IMR-90 (cell line): ENCODE results near the gene SLC29A3. TPM values are rescaled to one million over a fixed set of nuclear protein-coding genes. Genes with fewer than 3 reads are reported as not detected.

Experiments used
- ATAC-seq: fragments of 200-7000 bp; cut with Tn5 transposase; 2 replicates; pipeline ENCODE4 v1.9.1; 2020; ENCODE audit warnings: low read depth, mild to moderate bottlenecking, moderate library complexity
- BruUV-seq: library from RNA; stranded (reverse); fragments of 400-500 nt; replicated peaks from 2 replicates; lab custom pipeline; 2021; lab: Mats Ljungman, UMichigan
- CTCF ChIA-PET: fragments of 300-600 bp; formaldehyde crosslinking; extraction: SDS; loops from one replicate; lab custom pipeline; 2021; ENCODE audit warnings: antibody characterized with exemption; lab: Yijun Ruan, JAX
- POLR2A ChIA-PET: fragments of 300-600 bp; sonication (Branson Sonifier 250); formaldehyde crosslinking; loops from one replicate; lab custom pipeline; 2022; ENCODE audit warnings: antibody characterized with exemption; ENCODE audit not compliant: unreplicated experiment; lab: Charles Lee
- DNase-seq: peaks from one replicate; pipeline ENCODE4 v3.0.0; 2013
- H2AFZ ChIP-seq: replicated peaks from 2 replicates; pipeline ENCODE3; 2013; ENCODE audit warnings: low read length, mild to moderate bottlenecking; ENCODE audit not compliant: poor library complexity
- H2AK5ac ChIP-seq: 2 replicates; pipeline ENCODE4 v1.6.1; 2013; ENCODE audit warnings: low read depth, low read length, inconsistent platforms
- H2AK9ac ChIP-seq: replicated peaks from 2 replicates; pipeline ENCODE3; 2013; ENCODE audit warnings: mild to moderate bottlenecking, low read depth, low read length, moderate library complexity; ENCODE audit not compliant: poor library complexity
- H2BK120ac ChIP-seq: 2 replicates; pipeline ENCODE4 v1.6.1; 2013; ENCODE audit warnings: low read depth, low read length, inconsistent platforms
- H2BK15ac ChIP-seq: 3 replicates; pipeline ENCODE4 v1.6.1; 2013; ENCODE audit warnings: low read depth, low read length, inconsistent platforms
- H2BK20ac ChIP-seq: 2 replicates; pipeline ENCODE4 v1.6.1; 2013; ENCODE audit warnings: low read depth, mild to moderate bottlenecking, inconsistent platforms, low read length, moderate library complexity
- H2BK5ac ChIP-seq: 2 replicates; pipeline ENCODE4 v1.6.1; 2013; ENCODE audit warnings: mild to moderate bottlenecking, low read depth, low read length, inconsistent platforms; ENCODE audit not compliant: poor library complexity, severe bottlenecking
- H3K14ac ChIP-seq: replicated peaks from 2 replicates; pipeline ENCODE4 v1.6.1; 2013; ENCODE audit warnings: low read depth, low read length, inconsistent platforms
- H3K18ac ChIP-seq: 2 replicates; pipeline ENCODE4 v1.6.1; 2013; ENCODE audit warnings: low read depth, low read length, control low read depth
- H3K23ac ChIP-seq: 2 replicates; pipeline ENCODE4 v1.6.1; 2013; ENCODE audit warnings: low read depth, low read length, inconsistent platforms
- H3K27ac ChIP-seq: 2 replicates; pipeline ENCODE4 v1.5.1; 2013; ENCODE audit warnings: mild to moderate bottlenecking, control low read depth, low read length; ENCODE audit not compliant: insufficient read depth
- H3K27me3 ChIP-seq: 2 replicates; pipeline ENCODE4 v1.6.1; 2013; ENCODE audit warnings: low read length; ENCODE audit not compliant: control insufficient read depth, insufficient read depth
- H3K36me3 ChIP-seq: 2 replicates; pipeline ENCODE4 v1.6.1; 2013; ENCODE audit warnings: low read length, mixed read lengths; ENCODE audit not compliant: control insufficient read depth, insufficient read depth
- H3K4ac ChIP-seq: 2 replicates; pipeline ENCODE4 v1.6.1; 2013; ENCODE audit warnings: low read depth, low read length, inconsistent platforms
- H3K4me1 ChIP-seq: 2 replicates; pipeline ENCODE4 v1.6.1; 2013; ENCODE audit warnings: low read length, mixed read lengths; ENCODE audit not compliant: control insufficient read depth, insufficient read depth
- H3K4me2 ChIP-seq: 2 replicates; pipeline ENCODE4 v1.6.1; 2013; ENCODE audit warnings: low read depth, mild to moderate bottlenecking, control low read depth, low read length, moderate library complexity
- H3K4me3 ChIP-seq: 2 replicates; pipeline ENCODE4 v1.5.1; 2013; ENCODE audit warnings: low read depth, mild to moderate bottlenecking, control low read depth, low read length, moderate library complexity; ENCODE audit not compliant: insufficient read depth
- H3K56ac ChIP-seq: 2 replicates; pipeline ENCODE4 v1.6.1; 2013; ENCODE audit warnings: low read length, inconsistent platforms; ENCODE audit not compliant: insufficient read depth; ENCODE audit errors: extremely low read depth
- H3K79me1 ChIP-seq, 2 experiments: 2 replicates each; pipeline ENCODE4 v1.6.1; 2013; ENCODE audit warnings: low read length in 2 of 2, inconsistent platforms in 1 of 2, low read depth in 1 of 2
- H3K9ac ChIP-seq: 2 replicates; pipeline ENCODE4 v1.6.1; 2013; ENCODE audit warnings: low read depth, low read length, control low read depth
- H3K9me1 ChIP-seq: 2 replicates; pipeline ENCODE4 v1.6.1; 2013; ENCODE audit warnings: low read length, inconsistent platforms; ENCODE audit not compliant: insufficient read depth
- H3K9me3 ChIP-seq: 2 replicates; pipeline ENCODE4 v1.6.1; 2013; ENCODE audit warnings: low read length; ENCODE audit not compliant: control insufficient read depth, insufficient read depth
- H4K20me1 ChIP-seq: 2 replicates; pipeline ENCODE4 v1.6.1; 2013; ENCODE audit warnings: low read length, inconsistent platforms; ENCODE audit not compliant: insufficient read depth
- H4K5ac ChIP-seq: 2 replicates; pipeline ENCODE4 v1.6.1; 2013; ENCODE audit warnings: mild to moderate bottlenecking, low read depth, low read length, control low read depth
- H4K8ac ChIP-seq, 2 experiments: 2 replicates each; pipeline ENCODE4 v1.6.1; 2013; ENCODE audit warnings: low read depth in 2 of 2, low read length in 2 of 2, control low read depth in 1 of 2, inconsistent platforms in 1 of 2
- H4K91ac ChIP-seq: 2 replicates; pipeline ENCODE4 v1.6.1; 2013; ENCODE audit warnings: low read depth, low read length, inconsistent platforms; ENCODE audit not compliant: insufficient read depth
- BHLHE40 ChIP-seq: fragments of 150-350 bp; IDR thresholded peaks from 2 replicates; pipeline ENCODE4 v1.6.1; 2016; ENCODE audit warnings: mild to moderate bottlenecking, low read depth, low read length
- CEBPB ChIP-seq: IDR thresholded peaks from 2 replicates; pipeline ENCODE4 v1.6.1; 2012; ENCODE audit warnings: low read depth, low read length, improper control_type of control experiment
- CHD1 ChIP-seq: IDR thresholded peaks from 2 replicates; pipeline ENCODE4 v1.6.1; 2012; ENCODE audit warnings: low read depth, low read length, improper control_type of control experiment
- CTCF ChIP-seq: conservative IDR thresholded peaks from 2 replicates; pipeline ENCODE4 v1.5.1; 2012; ENCODE audit warnings: mild to moderate bottlenecking, low read depth, low read length, improper control_type of control experiment
- ELK1 ChIP-seq: fragments of 150-350 bp; IDR thresholded peaks from 2 replicates; pipeline ENCODE4 v1.6.1; 2016; ENCODE audit warnings: low read depth, mild to moderate bottlenecking, low read length, moderate library complexity, borderline replicate concordance
- FOS ChIP-seq: fragments of 150-350 bp; IDR thresholded peaks from 2 replicates; pipeline ENCODE4 v1.6.1; 2016; ENCODE audit warnings: low read depth, low read length
- MAFK ChIP-seq: IDR thresholded peaks from 2 replicates; pipeline ENCODE4 v1.6.1; 2012; ENCODE audit warnings: low read depth, low read length, improper control_type of control experiment
- MAZ ChIP-seq: IDR thresholded peaks from 2 replicates; pipeline ENCODE4 v1.6.1; 2012; ENCODE audit warnings: low read depth, mild to moderate bottlenecking, low read length, improper control_type of control experiment, moderate library complexity, borderline replicate concordance
- MXI1 ChIP-seq: IDR thresholded peaks from 2 replicates; pipeline ENCODE4 v1.6.1; 2012; ENCODE audit warnings: low read depth, mild to moderate bottlenecking, low read length, moderate library complexity, borderline replicate concordance
- NFE2L2 ChIP-seq: fragments of 150-350 bp; IDR thresholded peaks from 2 replicates; pipeline ENCODE4 v1.6.1; 2016; ENCODE audit warnings: low read depth, mild to moderate bottlenecking, low read length
- POLR2A ChIP-seq: IDR thresholded peaks from 2 replicates; pipeline ENCODE4 v1.6.1; 2012; ENCODE audit warnings: mild to moderate bottlenecking, low read depth, low read length
- RAD21 ChIP-seq: IDR thresholded peaks from 2 replicates; pipeline ENCODE4 v1.6.1; 2012; ENCODE audit warnings: low read length, improper control_type of control experiment
- RCOR1 ChIP-seq: IDR thresholded peaks from 2 replicates; pipeline ENCODE4 v1.6.1; 2012; ENCODE audit warnings: mild to moderate bottlenecking, low read length, improper control_type of control experiment; ENCODE audit not compliant: insufficient replicate concordance
- RFX5 ChIP-seq: IDR thresholded peaks from 2 replicates; pipeline ENCODE4 v1.8.0; 2012; ENCODE audit warnings: low read depth, mild to moderate bottlenecking, low read length, moderate library complexity
- WGBS, 2 experiments: methylation state at CpG; one replicate each; pipeline versions ENCODE4 v1.1.5 to v1.1.7; 2013; ENCODE audit warnings: missing lambda C conversion rate in 2 of 2; ENCODE audit not compliant: insufficient read length in 1 of 2; ENCODE audit errors: extremely low coverage in 2 of 2; 5-methylcytosine and 5-hydroxymethylcytosine counted together
- dilution Hi-C: fragments of 300-500 bp; cut with HindIII; formaldehyde crosslinking; loops from one replicate; pipeline ENCODE4 v1.14.3; 2018; ENCODE audit warnings: low sequenced_read_pairs; ENCODE audit not compliant: unreplicated experiment
- in situ Hi-C: fragments of 300-500 bp; cut with MboI; formaldehyde crosslinking; loops from 3 replicates; pipeline ENCODE4 v1.14.3; 2019; ENCODE audit warnings: low sequenced_read_pairs, inconsistent platforms, mixed read lengths
- intact Hi-C: fragments of 100-400 bp; cut with micrococcal nuclease; formaldehyde crosslinking; loops from 2 replicates; pipeline ENCODE4 v1.10.0; 2022
- polyA plus RNA-seq, 3 experiments: library from polyadenylated mRNA; depleted of rRNA; stranded (reverse); fragments of >200 nt; gene quantifications; 2 replicates each; pipeline ENCODE4 v1.2.3, GENCODE V29; 2012; ENCODE audit warnings: low replicate concordance in 1 of 3
- total RNA-seq: library from RNA; depleted of rRNA; stranded (reverse); fragments of >200 nt; gene quantifications from 2 replicates; pipeline ENCODE4 v1.2.3, GENCODE V29; 2012

The SLC29A3 gene
- total and polyA plus RNA-seq, 2 of the 4 experiments (the other 2 are of a cell fraction), result 0.72 to 3.0 TPM

GRCh38 chr10:71408436-71409225 lies 89.6 kb downstream of the SLC29A3 start (continued):
- no peak for TF ChIP-seq CEBPB

GRCh38 chr10:71409516-71410104 lies 90.6 kb downstream of the SLC29A3 start:
- in situ Hi-C loops (no loop called here), dilution Hi-C loops (no loop called here), intact Hi-C loops (no loop called here)
- no peak overlapping the region for H3K4me3 ChIP-seq
- H3K14ac ChIP-seq, result no peak overlapping the region
- H4K20me1 ChIP-seq, result no peaks in the 10 kb centered on the region
- H3K36me3 ChIP-seq, result no peaks in the 10 kb centered on the region
- no peak overlapping the region for H3K4ac ChIP-seq
- ATAC-seq, result no peak
- no peak overlapping the region for H3K27ac ChIP-seq
- no peak overlapping the region for H3K23ac ChIP-seq
- H3K4me2 ChIP-seq, result no peak overlapping the region
- H2BK15ac ChIP-seq, result no peak overlapping the region
- H3K9me1 ChIP-seq, result no peaks in the 10 kb centered on the region; the same call in 1 of the 2 replicates
- no TSS peak for BruUV-seq
- no peak overlapping the region for H2BK120ac ChIP-seq
- H4K91ac ChIP-seq, result no peak overlapping the region
- H2AK5ac ChIP-seq, result no peak overlapping the region
- no CpG with 5 or more reads among the region's 3 CpGs for WGBS, 2 experiments
- no peaks in the 10 kb centered on the region for H3K79me1 ChIP-seq
- no peak for DNase-seq
- no peak overlapping the region for H4K5ac ChIP-seq
- CTCF ChIA-PET, result no interaction called here
- no peak overlapping the region for H3K18ac ChIP-seq
- H2AK9ac ChIP-seq, result no peak overlapping the region
- H3K27me3 ChIP-seq, result peaks cover 32% of the 10 kb centered on the region
- no peak overlapping the region for H2BK20ac ChIP-seq
- POLR2A ChIA-PET, result no interaction called here
- H3K56ac ChIP-seq, result no peak overlapping the region
- no peaks in the 10 kb centered on the region for H3K4me1 ChIP-seq
- H3K9me3 ChIP-seq, result peaks cover 2% of the 10 kb centered on the region; the same call in 1 of the 2 replicates
- no peak overlapping the region for H2AFZ ChIP-seq
- H3K9ac ChIP-seq, result no peak overlapping the region
- no peak overlapping the region for H4K8ac ChIP-seq
- no peak overlapping the region for H2BK5ac ChIP-seq
- TF ChIP-seq MAFK (no peak), RCOR1 (no peak), ELK1 (no peak), MXI1 (no peak), BHLHE40 (no peak), CEBPB (no peak), RAD21 (no peak), POLR2A (no peak), NFE2L2 (no peak), MAZ (no peak), FOS (no peak), RFX5 (no peak), CTCF (no peak), CHD1 (no peak)
